ENCODE results near the gene NHS.

DNA sequence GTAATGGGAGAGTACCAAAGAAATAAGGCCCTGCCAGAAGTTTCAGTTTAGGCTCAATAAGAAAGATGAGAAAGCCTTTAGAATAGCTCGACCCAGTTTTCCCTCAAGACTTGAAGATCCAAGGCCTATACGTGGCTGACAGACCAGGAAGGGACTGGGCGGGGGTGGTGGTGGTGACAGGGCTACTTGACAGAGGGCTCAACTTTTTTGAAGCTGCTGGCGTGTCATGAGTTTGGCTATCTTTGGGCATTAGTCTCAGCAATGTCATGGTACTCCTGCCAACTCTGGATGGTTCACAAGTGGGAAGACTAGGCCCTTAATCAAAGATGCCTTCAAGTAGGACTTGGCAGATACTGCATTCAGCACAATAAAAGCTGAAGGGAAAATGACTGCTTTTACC, 262.2 kb downstream of the NHS start:
- TF ChIP-seq POLR2A (IDR thresholded peaks at IDR 0.05; ENCODE audit: borderline replicate concordance, extremely low read depth, insufficient read depth, insufficient read length): no peak
- no peak for TF ChIP-seq SP1 (IDR thresholded peaks at IDR 0.05; ENCODE audit: low read depth)
- no peak for TF ChIP-seq TCF7L2 (IDR thresholded peaks at IDR 0.05; ENCODE audit: borderline replicate concordance, extremely low read depth, insufficient read depth, insufficient read length)
- TF ChIP-seq, protein P1, sequence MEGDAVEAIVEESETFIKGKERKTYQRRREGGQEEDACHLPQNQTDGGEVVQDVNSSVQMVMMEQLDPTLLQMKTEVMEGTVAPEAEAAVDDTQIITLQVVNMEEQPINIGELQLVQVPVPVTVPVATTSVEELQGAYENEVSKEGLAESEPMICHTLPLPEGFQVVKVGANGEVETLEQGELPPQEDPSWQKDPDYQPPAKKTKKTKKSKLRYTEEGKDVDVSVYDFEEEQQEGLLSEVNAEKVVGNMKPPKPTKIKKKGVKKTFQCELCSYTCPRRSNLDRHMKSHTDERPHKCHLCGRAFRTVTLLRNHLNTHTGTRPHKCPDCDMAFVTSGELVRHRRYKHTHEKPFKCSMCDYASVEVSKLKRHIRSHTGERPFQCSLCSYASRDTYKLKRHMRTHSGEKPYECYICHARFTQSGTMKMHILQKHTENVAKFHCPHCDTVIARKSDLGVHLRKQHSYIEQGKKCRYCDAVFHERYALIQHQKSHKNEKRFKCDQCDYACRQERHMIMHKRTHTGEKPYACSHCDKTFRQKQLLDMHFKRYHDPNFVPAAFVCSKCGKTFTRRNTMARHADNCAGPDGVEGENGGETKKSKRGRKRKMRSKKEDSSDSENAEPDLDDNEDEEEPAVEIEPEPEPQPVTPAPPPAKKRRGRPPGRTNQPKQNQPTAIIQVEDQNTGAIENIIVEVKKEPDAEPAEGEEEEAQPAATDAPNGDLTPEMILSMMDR (IDR thresholded peaks at IDR 0.05 in 2 of 3, conservative IDR thresholded peaks at IDR 0.05 in 1 of 3; ENCODE audit: borderline replicate concordance in 1 of 3, insufficient read depth in 1 of 3, low read depth in 2 of 3, low read length in 2 of 3): no peak
- TF ChIP-seq EZH2 (IDR thresholded peaks at IDR 0.05): no peak
- TF ChIP-seq JUND (IDR thresholded peaks at IDR 0.05): no peak
